WTC11 (cell line): Measurements from ENCODE around the gene TMEM184A. TPM values are rescaled to one million over a fixed set of nuclear protein-coding genes. Genes with fewer than 3 reads are reported as not detected.

Source experiments
- ATAC-seq: fragments of 200-7000 bp; cut with Tn5 transposase; 2 replicates; pipeline ENCODE4 v1.10.0; 2021; ENCODE audit warnings: mild to moderate bottlenecking, moderate library complexity
- CTCF ChIA-PET: fragments of 300-600 bp; sonication (Branson Sonifier 250); formaldehyde crosslinking; loops from one replicate; lab custom pipeline; 2021; ENCODE audit warnings: antibody characterized with exemption; lab: Charles Lee
- POLR2A ChIA-PET: fragments of 350-600 bp; sonication (Branson Sonifier 250); formaldehyde crosslinking; loops from one replicate; lab custom pipeline; 2021; ENCODE audit warnings: antibody characterized with exemption; lab: Charles Lee
- DNase-seq: peaks from one replicate; pipeline ENCODE4 v3.0.0; 2021; ENCODE audit warnings: low spot score
- H3K27ac Mint-ChIP-seq: 2 replicates; pipeline ENCODE4 v1.8.0; 2021; ENCODE audit warnings: mixed read lengths
- H3K27me3 Mint-ChIP-seq: 2 replicates; pipeline ENCODE4 v1.8.0; 2021; ENCODE audit warnings: low read depth, mild to moderate bottlenecking, moderate library complexity, mixed read lengths
- H3K36me3 Mint-ChIP-seq: 2 replicates; pipeline ENCODE4 v1.8.0; 2021; ENCODE audit warnings: mixed read lengths
- H3K4me1 Mint-ChIP-seq: 2 replicates; pipeline ENCODE4 v1.8.0; 2022; ENCODE audit warnings: mixed read lengths
- H3K4me3 Mint-ChIP-seq: 2 replicates; pipeline ENCODE4 v1.8.0; 2021; ENCODE audit warnings: mild to moderate bottlenecking, moderate library complexity, mixed read lengths
- H3K9me3 Mint-ChIP-seq: 2 replicates; pipeline ENCODE4 v1.8.0; 2021; ENCODE audit warnings: mixed read lengths
- E2F4 ChIP-seq: sonication (generic); formaldehyde crosslinking; IDR thresholded peaks from 2 replicates; pipeline ENCODE4 v1.8.1; 2022; ENCODE audit warnings: low read depth, mild to moderate bottlenecking, moderate library complexity, missing genetic modification reagents, borderline replicate concordance
- FOXP1 ChIP-seq: sonication (generic); formaldehyde crosslinking; IDR thresholded peaks from 2 replicates; pipeline ENCODE4 v1.8.0; 2022; ENCODE audit warnings: missing genetic modification reagents, mild to moderate bottlenecking, moderate library complexity, borderline replicate concordance
- STAT6 ChIP-seq: sonication (generic); formaldehyde crosslinking; conservative IDR thresholded peaks from 2 replicates; pipeline ENCODE4 v1.8.1; 2023; ENCODE audit warnings: mild to moderate bottlenecking, low read depth, missing genetic modification reagents, moderate library complexity
- ZNF281 ChIP-seq: sonication (generic); formaldehyde crosslinking; IDR thresholded peaks from 2 replicates; pipeline ENCODE4 v1.8.0; 2023; ENCODE audit warnings: mild to moderate bottlenecking, missing genetic modification reagents
- total RNA-seq: library from RNA; stranded (reverse); gene quantifications from 3 replicates; pipeline ENCODE4 v1.2.3, GENCODE V29; 2021
- TF ChIP-seq, protein P1 (sequence below): sonication (generic); formaldehyde crosslinking; IDR thresholded peaks from 2 replicates; pipeline ENCODE4 v1.8.0; 2022; ENCODE audit warnings: mild to moderate bottlenecking, missing genetic modification reagents

The TMEM184A gene
- total RNA-seq, 1 experiment from 2014 or later, result 1.4 TPM

- CTCF ChIA-PET, result interaction anchor here (0.6 to 1.3 kb wide), 11 partner anchors 9 to 127 kb away, joined by 3 to 8 read pairs (median 3); partner anchors contain the start of gene INTS1
- no peak overlapping the region for H3K27ac Mint-ChIP-seq
- TF ChIP-seq FOXP1 (CRISPR knock-in tag) (0 out of 2 replicates have a peak, but pooled peaks have one; percentile 2), STAT6 (CRISPR knock-in tag) (no peak)
- TF ChIP-seq, all 79 proteins: peak for 1
- DNase-seq, result no peak
- no peaks in the 10 kb centered on the region for H3K9me3 Mint-ChIP-seq
- H3K4me1 Mint-ChIP-seq, result peaks cover 5% of the 10 kb centered on the region
- no peaks in the 10 kb centered on the region for H3K36me3 Mint-ChIP-seq
- no peak overlapping the region for H3K4me3 Mint-ChIP-seq
- no peaks in the 10 kb centered on the region for H3K27me3 Mint-ChIP-seq
- POLR2A ChIA-PET, result interaction anchor here (0.5 kb wide), 1 partner anchor 503 kb away, joined by 3 read pairs; no protein-coding TSS in a partner anchor
- ATAC-seq, result no peak
Observed at GRCh38 chr7:1558841-1559625, 3.0 kb upstream of the TMEM184A start.

DNA sequence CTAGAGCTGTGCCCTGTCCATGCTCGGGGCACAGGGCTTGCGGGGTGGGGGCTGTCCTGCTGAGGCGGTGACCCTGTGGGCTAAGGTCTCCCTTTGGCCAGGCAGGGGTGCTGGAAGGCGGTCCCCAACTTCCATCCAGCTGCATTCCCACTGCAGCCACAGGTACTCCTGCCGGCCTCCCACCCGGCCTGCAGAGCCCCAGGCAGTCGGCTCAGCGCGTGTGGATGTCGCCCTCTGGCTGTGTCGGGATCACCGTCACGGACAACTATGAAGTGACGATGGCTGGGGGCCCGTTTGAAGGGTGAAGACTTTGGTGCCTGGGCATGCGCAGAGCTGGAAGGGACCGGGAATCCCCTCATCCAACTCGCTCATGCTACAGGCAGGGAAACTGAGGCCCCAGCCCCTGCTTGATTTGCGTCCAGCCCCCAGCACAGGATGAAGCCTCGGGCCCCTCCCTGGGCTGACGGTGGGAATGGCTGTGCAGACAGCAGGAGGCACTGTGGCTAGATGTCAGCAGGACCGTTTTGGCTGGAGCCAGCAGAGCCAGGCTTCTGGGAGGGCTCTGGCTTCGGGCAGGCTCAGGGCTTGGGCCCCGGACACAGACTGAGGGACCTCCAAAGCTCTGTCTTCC lies 2.3 kb upstream of the TMEM184A start:
- POLR2A ChIA-PET, result no interaction called here
- CTCF ChIA-PET, result interaction anchor here (0.6 to 1.3 kb wide), 11 partner anchors 8 to 154 kb away, joined by 3 to 8 read pairs (median 3); no protein-coding TSS in a partner anchor

More for the DNA sequence above, 2.3 kb upstream of the TMEM184A start:
- H3K4me1 Mint-ChIP-seq, result peaks cover 5% of the 10 kb centered on the region
- no peaks in the 10 kb centered on the region for H3K36me3 Mint-ChIP-seq
- peak; percentile 48 for DNase-seq
- no peaks in the 10 kb centered on the region for H3K9me3 Mint-ChIP-seq
- ATAC-seq, result peak; percentile 16; the same call in 1 of the 2 replicates
- no peak overlapping the region for H3K4me3 Mint-ChIP-seq
- H3K27me3 Mint-ChIP-seq, result no peaks in the 10 kb centered on the region
- peak overlapping the region; percentile 60; the same call in 1 of the 2 replicates for H3K27ac Mint-ChIP-seq
- TF ChIP-seq, protein P1, sequence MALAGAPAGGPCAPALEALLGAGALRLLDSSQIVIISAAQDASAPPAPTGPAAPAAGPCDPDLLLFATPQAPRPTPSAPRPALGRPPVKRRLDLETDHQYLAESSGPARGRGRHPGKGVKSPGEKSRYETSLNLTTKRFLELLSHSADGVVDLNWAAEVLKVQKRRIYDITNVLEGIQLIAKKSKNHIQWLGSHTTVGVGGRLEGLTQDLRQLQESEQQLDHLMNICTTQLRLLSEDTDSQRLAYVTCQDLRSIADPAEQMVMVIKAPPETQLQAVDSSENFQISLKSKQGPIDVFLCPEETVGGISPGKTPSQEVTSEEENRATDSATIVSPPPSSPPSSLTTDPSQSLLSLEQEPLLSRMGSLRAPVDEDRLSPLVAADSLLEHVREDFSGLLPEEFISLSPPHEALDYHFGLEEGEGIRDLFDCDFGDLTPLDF (CRISPR knock-in tag), result 0 out of 2 replicates have a peak, but pooled peaks have one; percentile 56
- TF ChIP-seq ZNF281, result 0 out of 2 replicates have a peak, but pooled peaks have one; percentile 43
- no peak for TF ChIP-seq E2F4
- 0 out of 2 replicates have a peak, but pooled peaks have one; percentile 1 for TF ChIP-seq FOXP1 (CRISPR knock-in tag)
